ENCODE results near the gene HNRNPA3. TPM values are rescaled to one million over a fixed set of nuclear protein-coding genes. Genes with fewer than 3 reads are reported as not detected.
A peak's percentile ranks its signal among the peaks of the same experiment; 100 is the strongest.

Gene HNRNPA3
- total and polyA plus RNA-seq, 2 of the 13 experiments (the other 11 are each of a cell fraction or from before 2014, with no cell fraction given): 73.3 to 97.7 TPM

- TF ChIP-seq ELF3 (CRISPR knock-in tag; IDR thresholded peaks at IDR 0.05) (peak; percentile 61), ZNF761 (CRISPR knock-in tag; conservative IDR thresholded peaks at IDR 0.05) (0 out of 2 replicates have a peak, but pooled peaks have one; percentile 32), ZNF260 (CRISPR knock-in tag; IDR thresholded peaks at IDR 0.05; ENCODE audit: borderline replicate concordance, low read depth) (no peak), TIGD3 (CRISPR knock-in tag; IDR thresholded peaks at IDR 0.05; ENCODE audit: borderline replicate concordance) (no peak), ZGPAT (CRISPR knock-in tag; IDR thresholded peaks at IDR 0.05) (no peak), ZNF160 (CRISPR knock-in tag; IDR thresholded peaks at IDR 0.05) (no peak), GATAD1 (CRISPR knock-in tag; IDR thresholded peaks at IDR 0.05) (0 out of 2 replicates have a peak, but pooled peaks have one; percentile 28), E2F1 (CRISPR knock-in tag; IDR thresholded peaks at IDR 0.05) (no peak), ZNF17 (CRISPR knock-in tag; IDR thresholded peaks at IDR 0.05) (no peak), AGO2 (optimal IDR thresholded peaks at IDR 0.05; ENCODE audit: low read depth, low read length) (no peak), POLR2G (IDR thresholded peaks at IDR 0.05; ENCODE audit: low read depth, low read length) (no peak), RARG (CRISPR knock-in tag; IDR thresholded peaks at IDR 0.05; ENCODE audit: low read depth) (no peak), ZNF318 (CRISPR knock-in tag; IDR thresholded peaks at IDR 0.05) (no peak), SIN3B (IDR thresholded peaks at IDR 0.05; ENCODE audit: low read length) (no peak), NBN (conservative IDR thresholded peaks at IDR 0.05) (no peak), SMC3 (IDR thresholded peaks at IDR 0.05; ENCODE audit: low read length) (no peak), ZSCAN20 (CRISPR knock-in tag; IDR thresholded peaks at IDR 0.05; ENCODE audit: borderline replicate concordance) (no peak)
These were observed 46.6 kb upstream of the HNRNPA3 start (continued) for GRCh38 chr2:177165721-177166711.

All from HepG2 (cell line).